ENCODE measurements around the gene EPHA8.

The EPHA8 gene

DNA sequence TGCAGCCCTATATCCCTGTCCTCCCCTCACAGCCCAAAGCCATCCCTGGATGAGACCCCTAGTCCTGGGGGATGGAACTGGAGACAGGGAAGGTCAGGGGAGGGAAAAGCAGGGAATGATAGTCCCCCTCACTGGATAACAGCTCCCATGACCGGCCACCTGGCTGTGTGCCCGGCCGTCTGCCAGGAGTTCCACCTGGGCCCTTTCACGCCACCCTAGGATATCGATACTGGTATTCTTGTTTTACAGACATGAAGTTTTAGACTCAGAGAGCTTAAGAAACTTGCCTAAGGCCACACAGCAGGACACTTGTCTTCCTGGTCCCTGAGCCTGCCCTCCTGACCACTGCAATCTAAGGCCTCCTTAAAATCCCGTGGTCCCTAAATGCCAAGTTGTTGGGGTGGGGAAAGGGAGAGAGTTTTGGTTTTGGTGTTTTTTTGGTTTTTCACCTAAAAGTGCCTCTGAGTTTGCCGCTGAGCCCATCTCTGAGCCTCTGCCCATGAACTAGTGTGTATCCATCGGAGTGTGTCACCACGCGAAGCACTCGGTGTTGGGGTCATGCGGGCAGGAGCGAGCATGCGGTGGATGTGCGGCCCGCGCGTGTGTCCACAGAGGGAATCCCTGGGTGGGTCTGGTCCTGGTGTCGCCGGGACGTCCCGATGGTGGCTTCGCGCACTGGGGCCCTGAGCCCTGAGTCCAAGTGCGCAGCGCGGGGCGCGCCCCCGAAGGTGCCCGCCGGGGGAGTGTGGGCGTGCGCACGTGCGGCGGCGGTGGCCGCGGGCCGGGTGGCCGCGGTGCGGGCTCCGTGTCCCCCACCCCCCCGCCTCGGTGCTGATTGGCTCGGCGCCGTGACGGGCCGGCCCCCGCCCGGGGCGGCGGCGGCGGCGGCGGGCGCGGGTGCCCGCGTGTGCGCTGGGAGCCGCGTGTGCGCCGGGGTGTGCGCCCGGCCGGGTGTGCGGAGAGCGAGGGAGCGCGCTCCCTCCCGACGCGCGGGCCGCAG, at the start of gene EPHA8:
TSS of gene EPHA8 (plus strand) at position 906 of the 1,000 bp plus-strand sequence. CDS start 147 bp downstream, outside the sequence.
- Mint-ChIP-seq H3K9me3 (no peaks in the 10 kb centered on the region), H3K4me3 (peak within 1 kb of the TSS; percentile 6), H3K27me3 (peaks cover 25% of the 10 kb centered on the region), H3K4me1 (peaks cover 4% of the 10 kb centered on the region), H3K27ac (no peak within 1 kb of the TSS), H3K36me3 (no peaks in the 10 kb centered on the region)
- no peak for ATAC-seq (ENCODE audit: low read depth)
- no peak for DNase-seq (ENCODE audit: low spot score in 2 of 2)

DNA sequence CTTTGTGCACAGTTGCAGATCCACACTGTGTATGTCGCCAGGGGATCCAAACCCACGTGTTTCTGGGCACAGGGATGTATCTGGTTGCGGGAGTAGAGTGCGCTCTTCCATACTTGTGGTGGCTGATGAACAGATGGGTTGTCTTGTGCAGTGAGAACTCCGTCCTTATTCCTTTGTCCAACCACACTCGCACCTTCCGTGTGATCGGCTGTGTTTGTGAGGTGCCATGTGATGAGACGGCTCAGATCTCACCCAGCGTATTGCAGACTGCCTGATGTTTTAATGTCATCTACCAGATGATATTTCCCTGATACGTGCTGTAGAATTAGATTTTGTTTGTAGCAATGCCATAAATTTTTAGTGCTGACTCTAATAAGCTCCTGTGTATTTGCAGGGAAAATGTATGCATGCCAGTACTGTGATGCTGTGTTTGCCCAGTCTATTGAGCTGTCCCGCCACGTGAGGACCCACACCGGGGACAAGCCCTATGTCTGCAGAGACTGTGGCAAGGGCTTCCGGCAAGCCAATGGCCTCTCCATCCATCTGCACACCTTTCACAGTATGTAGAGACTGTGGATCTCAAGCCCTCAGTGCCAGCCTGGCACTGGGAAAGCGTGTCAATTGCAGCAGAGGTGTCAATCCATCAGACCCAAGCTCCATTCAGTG, 46.2 kb upstream of the EPHA8 start:
- no peak for DNase-seq (ENCODE audit: low spot score in 2 of 2)
- no peak overlapping the region for H3K27ac Mint-ChIP-seq

DNA sequence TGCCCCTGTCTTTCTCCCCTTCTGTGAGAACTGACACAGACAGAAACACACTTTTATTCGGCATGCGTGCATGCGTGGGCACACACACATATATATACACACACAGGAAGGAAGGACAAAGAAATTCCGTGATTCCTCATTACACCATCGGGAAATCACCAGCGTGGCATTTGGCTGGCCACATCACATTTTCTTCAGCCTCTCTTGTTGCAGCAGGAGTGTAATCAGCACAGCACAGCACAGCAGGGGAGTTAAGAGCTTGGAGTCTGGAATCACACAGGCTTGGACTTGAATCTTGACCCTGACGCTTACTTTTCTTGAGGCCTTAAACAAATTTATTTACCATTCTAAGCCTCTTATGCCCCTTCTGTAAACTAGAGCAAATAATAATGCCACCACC, 45.3 kb upstream of the EPHA8 start:
- Mint-ChIP-seq H3K4me3 (no peak overlapping the region), H3K36me3 (peaks cover 59% of the 10 kb centered on the region), H3K4me1 (no peaks in the 10 kb centered on the region), H3K27ac (no peak overlapping the region), H3K27me3 (no peaks in the 10 kb centered on the region), H3K9me3 (no peaks in the 10 kb centered on the region)
- DNase-seq (ENCODE audit: low spot score in 2 of 2) (no peak), ATAC-seq (ENCODE audit: low read depth) (no peak)

More for the DNA sequence above, 46.2 kb upstream of the EPHA8 start:
- Mint-ChIP-seq H3K4me3 (no peak overlapping the region), H3K9me3 (no peaks in the 10 kb centered on the region), H3K27me3 (no peaks in the 10 kb centered on the region), H3K4me1 (no peaks in the 10 kb centered on the region), H3K36me3 (peaks cover 60% of the 10 kb centered on the region)
- no peak for ATAC-seq (ENCODE audit: low read depth)

DNA sequence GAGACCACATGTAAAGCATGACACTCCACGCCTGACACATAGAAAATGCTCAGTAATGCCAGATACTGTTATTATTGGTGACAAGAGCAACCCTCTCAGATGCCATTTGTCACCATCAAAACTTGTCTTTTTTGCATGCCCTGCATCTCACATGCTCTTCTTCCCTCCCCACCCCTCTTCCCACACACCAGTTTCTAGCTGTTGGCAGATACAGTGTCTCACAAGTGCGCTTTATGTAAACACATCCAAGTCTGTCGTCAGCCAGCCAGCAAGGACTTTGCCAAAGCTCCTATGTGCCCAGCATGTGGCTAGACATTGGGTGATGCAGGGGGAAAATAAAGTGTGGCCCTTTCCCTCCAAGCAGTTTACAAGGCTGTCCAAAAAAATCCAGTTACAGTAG, 44.9 kb upstream of the EPHA8 start:
- H3K4me1 Mint-ChIP-seq, result no peaks in the 10 kb centered on the region
- H3K9me3 Mint-ChIP-seq, result no peaks in the 10 kb centered on the region
- no peak overlapping the region for H3K4me3 Mint-ChIP-seq
- DNase-seq (ENCODE audit: low spot score in 2 of 2) (no peak), ATAC-seq (ENCODE audit: low read depth) (no peak)
- no peak overlapping the region for H3K27ac Mint-ChIP-seq
- no peaks in the 10 kb centered on the region for H3K27me3 Mint-ChIP-seq
- H3K36me3 Mint-ChIP-seq, result peaks cover 56% of the 10 kb centered on the region

DNA sequence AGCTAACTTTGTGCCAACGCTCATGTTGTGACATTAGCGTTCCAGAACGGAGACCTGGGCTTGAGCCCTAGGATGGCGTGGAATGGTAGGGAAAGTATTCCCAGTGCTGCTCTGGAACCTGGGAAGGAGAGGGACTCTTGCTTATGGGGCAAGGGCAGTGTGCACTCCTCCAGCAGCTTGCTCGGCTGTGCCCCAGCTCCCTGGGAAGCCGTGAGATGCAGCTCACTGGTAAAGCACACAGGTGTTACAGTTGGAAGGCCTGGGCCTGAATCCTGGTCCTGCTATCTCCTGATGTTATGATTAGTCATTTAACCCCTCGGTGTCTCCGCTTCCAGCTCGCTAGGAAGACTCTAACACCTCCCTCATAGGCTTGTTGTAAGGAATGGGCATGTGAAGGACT, 42.4 kb upstream of the EPHA8 start:
- no peak for ATAC-seq (ENCODE audit: low read depth)
- no peak overlapping the region for H3K27ac Mint-ChIP-seq
- H3K36me3 Mint-ChIP-seq, result peaks cover 52% of the 10 kb centered on the region
- no peaks in the 10 kb centered on the region for H3K27me3 Mint-ChIP-seq
- no peak overlapping the region for H3K4me3 Mint-ChIP-seq
- H3K4me1 Mint-ChIP-seq, result no peaks in the 10 kb centered on the region
- no peak for DNase-seq (ENCODE audit: low spot score in 2 of 2)
- H3K9me3 Mint-ChIP-seq, result no peaks in the 10 kb centered on the region

DNA sequence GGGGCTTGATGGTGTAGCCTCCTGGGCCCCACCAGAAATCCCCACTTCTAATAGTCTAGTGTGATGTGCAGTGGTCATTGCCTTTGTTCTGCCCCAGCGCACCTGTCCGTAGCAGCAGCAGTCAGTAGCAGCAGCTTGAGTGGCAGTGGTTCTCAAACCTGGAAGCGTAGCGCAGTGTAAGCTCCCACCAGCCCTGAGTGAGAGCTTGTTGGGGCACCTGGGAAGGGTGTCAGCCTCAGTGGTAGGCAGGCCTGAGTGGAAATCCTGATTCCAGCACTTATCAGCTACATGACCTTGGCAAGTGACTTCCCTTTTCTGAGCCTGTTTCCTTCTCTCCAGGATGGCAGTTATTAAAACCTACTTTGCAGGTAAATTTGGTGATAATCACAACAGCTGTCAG, 41.6 kb upstream of the EPHA8 start:
- no peaks in the 10 kb centered on the region for H3K27me3 Mint-ChIP-seq
- no peak for DNase-seq (ENCODE audit: low spot score in 2 of 2)
- H3K4me3 Mint-ChIP-seq, result no peak overlapping the region
- no peak for ATAC-seq (ENCODE audit: low read depth)
- no peaks in the 10 kb centered on the region for H3K9me3 Mint-ChIP-seq
- no peaks in the 10 kb centered on the region for H3K4me1 Mint-ChIP-seq
- no peak overlapping the region for H3K27ac Mint-ChIP-seq
- peaks cover 51% of the 10 kb centered on the region for H3K36me3 Mint-ChIP-seq

DNA sequence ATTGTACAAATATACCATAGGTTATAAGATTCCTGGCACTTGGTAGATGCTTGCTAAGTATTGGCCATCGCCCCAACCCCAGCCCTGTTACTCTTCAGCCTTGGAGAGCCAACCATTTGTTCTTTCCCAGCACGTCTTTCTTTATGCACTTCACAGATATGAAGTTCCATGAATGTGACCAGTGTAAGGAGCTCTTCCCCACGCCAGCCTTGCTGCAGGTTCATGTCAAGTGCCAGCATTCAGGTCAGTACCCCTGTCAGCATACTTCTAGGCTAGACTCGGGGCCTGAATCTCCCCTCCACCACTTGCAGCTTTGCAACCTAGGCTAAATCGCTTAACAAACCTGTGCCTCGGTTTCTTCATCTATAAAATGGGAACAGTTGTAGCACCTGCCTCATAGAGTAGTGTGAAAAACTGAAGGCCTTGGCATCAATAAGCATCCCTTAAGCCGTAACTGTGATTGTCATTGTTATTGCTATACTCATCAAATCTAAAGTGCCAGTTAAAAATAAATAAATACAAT, 41.0 kb upstream of the EPHA8 start:
- no peak for DNase-seq (ENCODE audit: low spot score in 2 of 2)
- H3K4me3 Mint-ChIP-seq, result no peak overlapping the region
- no peak overlapping the region for H3K27ac Mint-ChIP-seq
- H3K9me3 Mint-ChIP-seq, result no peaks in the 10 kb centered on the region
- H3K36me3 Mint-ChIP-seq, result peaks cover 52% of the 10 kb centered on the region
- H3K4me1 Mint-ChIP-seq, result no peaks in the 10 kb centered on the region
- H3K27me3 Mint-ChIP-seq, result no peaks in the 10 kb centered on the region
- ATAC-seq (ENCODE audit: low read depth), result no peak

DNA sequence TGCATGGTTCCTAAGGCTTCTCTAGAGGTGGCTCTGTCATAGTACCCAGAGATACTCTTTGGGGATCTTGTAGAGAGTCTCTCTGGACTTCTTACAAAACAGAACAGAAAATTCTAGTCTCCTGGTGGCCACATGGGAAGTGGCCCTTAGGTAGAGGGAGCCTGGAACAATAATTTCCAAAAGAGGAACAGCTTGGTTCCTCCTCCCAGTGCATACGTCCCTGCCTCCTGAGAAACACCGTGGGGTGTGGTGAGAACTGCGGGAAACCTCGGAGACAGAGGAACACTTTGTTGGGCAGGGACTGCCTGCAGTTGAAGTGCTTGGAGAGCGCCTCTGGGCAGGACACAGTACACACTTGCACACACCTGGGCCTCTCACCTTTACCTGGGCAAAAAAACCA, 38.8 kb upstream of the EPHA8 start:
- Mint-ChIP-seq H3K4me1 (no peaks in the 10 kb centered on the region), H3K36me3 (peaks cover 55% of the 10 kb centered on the region), H3K27me3 (no peaks in the 10 kb centered on the region), H3K4me3 (no peak overlapping the region), H3K27ac (no peak overlapping the region), H3K9me3 (no peaks in the 10 kb centered on the region)
- ATAC-seq (ENCODE audit: low read depth) (no peak), DNase-seq (ENCODE audit: low spot score in 2 of 2) (no peak)

DNA sequence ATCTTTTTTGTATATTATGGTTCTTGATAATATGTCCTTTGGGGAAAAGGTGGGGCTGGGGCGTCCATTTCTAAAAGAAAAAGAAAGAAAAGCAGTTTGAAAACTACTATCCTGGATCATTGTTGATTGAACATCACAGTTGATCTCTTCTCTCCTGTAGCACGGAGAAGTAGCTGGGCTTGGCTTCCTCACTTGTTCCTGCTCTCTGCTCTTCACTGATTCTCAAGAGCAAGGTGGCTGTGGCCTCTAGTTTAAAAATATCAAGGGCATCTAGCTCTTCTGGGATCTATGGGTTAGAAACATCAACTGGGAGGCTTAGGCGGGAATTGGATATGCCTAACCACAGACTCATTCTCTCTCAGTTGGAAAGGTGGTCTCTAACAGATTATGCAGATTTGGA, 38.1 kb upstream of the EPHA8 start:
- H3K9me3 Mint-ChIP-seq, result no peaks in the 10 kb centered on the region
- H3K27ac Mint-ChIP-seq, result no peak overlapping the region
- DNase-seq (ENCODE audit: low spot score in 2 of 2) (no peak), ATAC-seq (ENCODE audit: low read depth) (no peak)
- no peaks in the 10 kb centered on the region for H3K27me3 Mint-ChIP-seq
- H3K4me3 Mint-ChIP-seq, result no peak overlapping the region
- H3K4me1 Mint-ChIP-seq, result no peaks in the 10 kb centered on the region
- H3K36me3 Mint-ChIP-seq, result peaks cover 54% of the 10 kb centered on the region

DNA sequence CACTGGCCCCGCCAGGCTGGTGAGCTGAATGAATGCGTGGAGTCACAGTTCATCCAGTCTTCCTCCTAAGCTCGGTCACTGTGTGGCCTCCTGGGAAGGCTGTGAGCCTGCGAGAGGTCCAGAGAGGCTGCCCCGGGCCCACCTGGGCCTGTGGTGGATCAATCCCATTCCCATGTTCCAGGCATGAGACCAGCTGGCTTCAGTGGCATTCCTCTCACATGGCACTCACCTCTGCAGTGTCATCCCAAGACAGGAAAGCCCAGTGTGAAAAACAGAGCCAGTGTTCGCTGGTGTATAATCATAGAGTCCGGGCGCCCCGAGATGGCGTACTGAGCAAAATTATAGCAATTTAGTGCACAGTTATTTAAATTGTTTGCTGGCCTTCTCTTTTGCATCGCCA, 37.6 kb upstream of the EPHA8 start:
- no peaks in the 10 kb centered on the region for H3K4me1 Mint-ChIP-seq
- no peak overlapping the region for H3K27ac Mint-ChIP-seq
- peaks cover 51% of the 10 kb centered on the region for H3K36me3 Mint-ChIP-seq
- ATAC-seq (ENCODE audit: low read depth) (no peak), DNase-seq (ENCODE audit: low spot score in 2 of 2) (no peak)
- H3K27me3 Mint-ChIP-seq, result no peaks in the 10 kb centered on the region
- no peaks in the 10 kb centered on the region for H3K9me3 Mint-ChIP-seq
- no peak overlapping the region for H3K4me3 Mint-ChIP-seq

DNA sequence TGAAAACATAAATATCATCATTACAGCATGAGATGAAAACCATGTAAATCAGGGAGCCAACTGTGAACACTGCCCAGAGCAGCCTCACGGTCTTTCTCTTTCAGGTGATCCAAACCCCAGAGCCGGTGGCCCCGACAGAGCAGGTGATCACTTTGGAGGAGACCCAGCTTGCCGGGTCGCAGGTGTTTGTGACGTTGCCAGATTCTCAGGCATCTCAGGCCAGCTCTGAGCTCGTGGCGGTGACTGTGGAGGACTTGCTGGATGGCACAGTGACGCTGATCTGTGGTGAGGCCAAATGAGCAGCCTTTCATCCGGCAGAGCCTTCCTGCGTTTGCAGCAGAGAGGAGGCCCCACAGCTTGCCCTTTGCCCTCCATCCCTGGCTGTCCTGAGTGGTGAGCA, 37.2 kb upstream of the EPHA8 start:
- H3K27me3 Mint-ChIP-seq, result no peaks in the 10 kb centered on the region
- DNase-seq (ENCODE audit: low spot score in 2 of 2) (no peak), ATAC-seq (ENCODE audit: low read depth) (no peak)
- H3K36me3 Mint-ChIP-seq, result peaks cover 50% of the 10 kb centered on the region
- no peak overlapping the region for H3K4me3 Mint-ChIP-seq
- H3K9me3 Mint-ChIP-seq, result no peaks in the 10 kb centered on the region
- no peak overlapping the region for H3K27ac Mint-ChIP-seq
- H3K4me1 Mint-ChIP-seq, result no peaks in the 10 kb centered on the region

DNA sequence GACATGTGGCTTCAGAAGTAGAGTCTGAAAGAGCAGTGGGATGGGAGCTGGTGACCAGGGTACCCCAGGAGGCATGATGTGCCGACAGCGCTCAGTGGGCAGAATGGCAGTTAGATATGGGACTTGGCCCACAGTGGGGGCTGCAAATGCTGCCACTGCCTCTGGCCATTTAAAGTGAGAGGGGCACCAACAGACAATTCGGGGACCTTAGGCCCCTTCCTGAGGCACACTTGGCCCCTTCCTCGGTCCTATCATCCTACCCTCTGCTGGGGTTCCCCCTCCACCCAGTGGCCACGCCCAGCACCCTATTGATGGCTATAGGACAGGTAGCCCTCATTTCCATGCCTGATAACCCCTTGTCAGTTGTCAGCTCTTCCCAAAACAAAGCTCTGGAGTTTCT, 36.6 kb upstream of the EPHA8 start:
- H3K27ac Mint-ChIP-seq, result no peak overlapping the region
- no peaks in the 10 kb centered on the region for H3K9me3 Mint-ChIP-seq
- H3K4me3 Mint-ChIP-seq, result no peak overlapping the region
- ATAC-seq (ENCODE audit: low read depth), result no peak
- H3K4me1 Mint-ChIP-seq, result no peaks in the 10 kb centered on the region
- H3K27me3 Mint-ChIP-seq, result no peaks in the 10 kb centered on the region
- peaks cover 47% of the 10 kb centered on the region for H3K36me3 Mint-ChIP-seq
- DNase-seq (ENCODE audit: low spot score in 2 of 2), result no peak

DNA sequence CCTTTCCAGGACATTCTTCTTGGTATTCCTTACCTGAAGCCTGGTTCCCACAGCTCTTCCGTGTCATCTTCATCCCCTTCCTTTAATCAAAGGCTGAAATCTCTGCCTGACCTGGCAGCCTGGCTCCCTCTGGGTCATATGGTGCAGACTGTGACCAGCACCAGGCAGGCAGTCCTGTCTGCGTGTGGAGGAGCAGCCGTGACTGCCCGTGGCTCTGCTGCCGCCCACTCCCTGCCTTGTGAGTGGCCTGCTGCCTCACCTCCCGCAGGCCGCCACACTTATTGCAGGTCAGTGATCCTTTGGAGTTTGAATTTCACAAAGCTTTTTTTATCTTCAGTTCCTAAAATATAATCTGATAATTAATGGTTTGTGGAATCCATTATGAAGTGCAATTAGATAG, 36.2 kb upstream of the EPHA8 start:
- no peak for DNase-seq (ENCODE audit: low spot score in 2 of 2)
- no peak for ATAC-seq (ENCODE audit: low read depth)
- Mint-ChIP-seq H3K9me3 (no peaks in the 10 kb centered on the region), H3K27ac (no peak overlapping the region), H3K4me3 (no peak overlapping the region), H3K4me1 (no peaks in the 10 kb centered on the region), H3K36me3 (peaks cover 47% of the 10 kb centered on the region), H3K27me3 (no peaks in the 10 kb centered on the region)

DNA sequence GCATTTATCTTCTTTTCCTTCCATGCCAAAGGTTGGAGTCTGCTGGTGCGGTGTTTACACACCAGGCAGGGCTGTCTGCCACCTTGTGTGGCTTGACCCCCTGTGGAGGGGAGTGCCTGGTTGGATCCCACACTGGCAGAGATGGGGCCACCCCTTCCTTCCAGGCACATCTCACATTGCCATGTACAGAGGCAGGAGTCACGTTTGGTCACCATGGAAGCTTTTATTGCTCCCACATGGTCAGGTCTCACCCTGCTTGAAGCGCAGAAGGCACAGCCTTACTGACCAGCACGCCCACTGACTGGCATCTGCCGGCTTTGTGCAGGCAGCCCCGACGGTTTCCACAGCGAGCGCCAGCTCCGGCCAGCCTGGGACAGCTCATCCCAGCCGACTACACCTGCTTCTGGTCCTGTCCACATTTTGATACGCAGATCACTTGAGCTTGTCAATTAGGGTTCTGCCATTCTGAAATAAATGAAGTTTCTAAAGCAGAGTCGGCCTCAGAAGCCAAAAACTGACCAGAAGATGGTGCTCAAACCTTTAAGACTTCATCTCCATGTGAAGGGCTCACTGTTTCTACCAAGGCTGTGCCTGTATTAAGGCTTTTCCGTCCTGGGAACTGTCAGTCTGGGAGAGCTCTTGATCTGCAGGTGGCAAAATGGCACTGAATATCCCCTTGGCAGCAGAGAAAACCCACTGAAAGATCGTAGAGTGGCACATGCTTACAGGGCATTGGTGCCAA, 35.6 kb upstream of the EPHA8 start:
- peaks cover 44% of the 10 kb centered on the region for H3K36me3 Mint-ChIP-seq
- H3K9me3 Mint-ChIP-seq, result no peaks in the 10 kb centered on the region
- no peak for ATAC-seq (ENCODE audit: low read depth)
- H3K4me1 Mint-ChIP-seq, result no peaks in the 10 kb centered on the region
- no peak for DNase-seq (ENCODE audit: low spot score in 2 of 2)
- no peak overlapping the region for H3K27ac Mint-ChIP-seq
- no peak overlapping the region for H3K4me3 Mint-ChIP-seq
- no peaks in the 10 kb centered on the region for H3K27me3 Mint-ChIP-seq

Data from memory B cell (primary cell).